Ectodermal cell (in vitro differentiated cells): Measurements from ENCODE around the gene SREK1.
"Not testable (repeated sequence)": the region's sequence is repeated elsewhere in the genome, so short reads cannot be mapped to it uniquely, and the experiment has no call there.

Experiments used
- H3K27ac ChIP-seq: 2 replicates; pipeline ENCODE4 v1.7.0; 2013; ENCODE audit warnings: mild to moderate bottlenecking, low read depth, low read length; ENCODE audit not compliant: insufficient read depth, poor library complexity, severe bottlenecking
- H3K27me3 ChIP-seq: 2 replicates; pipeline ENCODE4 v1.7.0; 2013; ENCODE audit warnings: mild to moderate bottlenecking, low read length; ENCODE audit not compliant: insufficient read depth, control insufficient read depth, poor library complexity, severe bottlenecking
- H3K36me3 ChIP-seq: one replicate; pipeline ENCODE4 v1.7.0; 2013; ENCODE audit warnings: low read length; ENCODE audit not compliant: control insufficient read depth, insufficient read depth
- H3K4me1 ChIP-seq: one replicate; pipeline ENCODE4 v1.7.0; 2013; ENCODE audit warnings: low read length; ENCODE audit not compliant: control insufficient read depth, insufficient read depth
- H3K4me3 ChIP-seq: 2 replicates; pipeline ENCODE4 v1.7.0; 2013; ENCODE audit warnings: low read depth, low read length, control low read depth; ENCODE audit not compliant: insufficient read depth
- H3K9me3 ChIP-seq: 2 replicates; pipeline ENCODE4 v1.7.0; 2013; ENCODE audit warnings: mild to moderate bottlenecking, low read length, moderate library complexity; ENCODE audit not compliant: control insufficient read depth
- WGBS, 2 experiments: methylation state at CpG; one replicate each; pipeline ENCODE4 v1.1.7; 2013; ENCODE audit warnings: missing lambda C conversion rate in 2 of 2; 5-methylcytosine and 5-hydroxymethylcytosine counted together

Gene SREK1

DNA sequence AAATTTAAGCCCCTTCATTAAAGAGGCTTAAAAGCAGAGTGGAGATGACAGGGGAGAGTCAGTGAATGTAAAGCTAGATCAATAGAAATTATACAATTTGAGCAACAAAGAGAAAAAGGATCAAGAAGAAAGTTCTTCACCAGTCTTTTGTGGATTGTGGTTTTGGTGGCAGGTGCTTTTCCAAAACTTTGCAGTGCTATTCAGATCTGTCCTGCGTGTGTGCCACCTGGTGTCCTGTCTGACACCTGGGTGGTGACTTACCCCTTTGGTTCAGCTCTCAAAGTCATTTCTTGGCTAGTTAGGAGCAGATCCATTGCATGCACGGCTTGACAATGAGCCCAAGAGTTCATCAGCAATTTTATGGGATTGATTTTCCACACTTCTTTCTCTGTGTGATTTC, 69.4 kb downstream of the SREK1 start:
- Histone ChIP-seq H3K4me1 (no peaks in the 10 kb centered on the region), H3K27ac (no peak overlapping the region), H3K4me3 (no peak overlapping the region), H3K9me3 (no peaks in the 10 kb centered on the region), H3K36me3 (no peaks in the 10 kb centered on the region), H3K27me3 (no peaks in the 10 kb centered on the region)
- WGBS, 2 experiments = 83 to 85% methylated on average over 2 of the region's 2 CpGs

- Histone ChIP-seq H3K9me3 (no peaks in the 10 kb centered on the region), H3K36me3 (no peaks in the 10 kb centered on the region), H3K27ac (no peak overlapping the region), H3K4me1 (no peaks in the 10 kb centered on the region), H3K4me3 (no peak overlapping the region), H3K27me3 (no peaks in the 10 kb centered on the region)
- 73 to 86% methylated on average over 5 of the region's 5 CpGs for WGBS, 2 experiments
Measured at GRCh38 chr5:66222455-66222854, 78.4 kb downstream of the SREK1 start.

- not testable (repeated sequence) for H3K27ac ChIP-seq, H3K9me3 ChIP-seq, H3K4me3 ChIP-seq, H3K4me1 ChIP-seq, H3K36me3 ChIP-seq, H3K27me3 ChIP-seq
- 95 to 97% methylated on average over 4 of the region's 4 CpGs for WGBS, 2 experiments
Measured at GRCh38 chr5:66222896-66223295, 78.8 kb downstream of the SREK1 start.

GRCh38 chr5:66223637-66224036, 79.5 kb downstream of the SREK1 start:
- Histone ChIP-seq H3K4me1 (no peaks in the 10 kb centered on the region), H3K27ac (no peak overlapping the region), H3K27me3 (no peaks in the 10 kb centered on the region), H3K36me3 (no peaks in the 10 kb centered on the region), H3K9me3 (no peaks in the 10 kb centered on the region), H3K4me3 (no peak overlapping the region)
- WGBS, 2 experiments = 49 to 64% methylated on average over 2 to 3 of the region's 4 CpGs

DNA sequence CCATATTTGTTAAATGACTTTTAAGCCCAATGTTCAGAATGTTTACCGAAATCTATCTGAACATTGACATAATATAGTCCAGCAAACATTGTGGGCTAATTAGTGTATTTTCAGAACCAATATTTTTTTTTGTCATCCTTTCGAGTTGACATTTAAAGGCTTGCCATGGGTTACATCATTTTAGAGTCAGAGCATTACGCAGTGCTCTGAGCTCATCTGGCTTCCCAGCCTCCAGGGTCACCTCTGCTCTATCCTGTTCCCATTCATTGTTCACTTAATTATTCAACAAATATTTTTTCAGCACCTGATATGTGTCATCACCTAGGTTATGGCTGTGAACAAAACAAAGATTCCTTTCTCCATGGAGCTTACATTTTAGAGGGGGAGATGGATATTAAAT, 80.2 kb downstream of the SREK1 start:
- H3K4me1 ChIP-seq = no peaks in the 10 kb centered on the region
- 93 to 98% methylated on average over 3 of the region's 3 CpGs for WGBS, 2 experiments
- no peaks in the 10 kb centered on the region for H3K27me3 ChIP-seq
- H3K9me3 ChIP-seq = no peaks in the 10 kb centered on the region
- H3K27ac ChIP-seq = no peak overlapping the region
- H3K4me3 ChIP-seq = no peak overlapping the region
- no peaks in the 10 kb centered on the region for H3K36me3 ChIP-seq

- H3K9me3 ChIP-seq = no peaks in the 10 kb centered on the region
- H3K36me3 ChIP-seq = no peaks in the 10 kb centered on the region
- no peaks in the 10 kb centered on the region for H3K4me1 ChIP-seq
- no peak overlapping the region for H3K4me3 ChIP-seq
- 92 to 94% methylated on average over 8 of the region's 8 CpGs for WGBS, 2 experiments
- no peak overlapping the region for H3K27ac ChIP-seq
- no peaks in the 10 kb centered on the region for H3K27me3 ChIP-seq
Measured at GRCh38 chr5:66224773-66225553, 80.9 kb downstream of the SREK1 start.

DNA sequence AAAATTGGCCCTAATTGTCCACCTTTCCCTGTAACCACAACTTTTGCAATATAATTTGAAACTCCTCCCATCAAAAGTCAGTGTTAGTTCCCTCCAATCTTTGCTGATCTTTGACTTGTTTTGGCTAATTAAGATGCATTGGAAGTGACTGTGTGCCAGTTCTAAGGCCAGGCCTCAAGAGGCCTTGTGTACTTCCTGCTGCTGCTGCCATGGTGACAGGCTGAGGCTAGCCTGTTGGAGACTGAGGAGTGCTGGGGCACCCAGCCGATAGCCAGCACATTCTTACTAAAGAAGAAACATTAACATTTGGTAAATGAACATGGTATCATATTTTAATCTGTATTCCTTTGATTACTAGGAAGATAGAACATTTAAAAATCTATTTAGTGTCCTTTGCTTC, 86.5 kb downstream of the SREK1 start:
- 56% methylated on average over 1 of the region's 1 CpG; no CpG with 5 or more reads in 1 of the 2 experiments for WGBS, 2 experiments
- Histone ChIP-seq H3K4me3 (no peak overlapping the region), H3K27me3 (no peaks in the 10 kb centered on the region), H3K27ac (no peak overlapping the region), H3K4me1 (no peaks in the 10 kb centered on the region), H3K36me3 (no peaks in the 10 kb centered on the region), H3K9me3 (no peaks in the 10 kb centered on the region)

DNA sequence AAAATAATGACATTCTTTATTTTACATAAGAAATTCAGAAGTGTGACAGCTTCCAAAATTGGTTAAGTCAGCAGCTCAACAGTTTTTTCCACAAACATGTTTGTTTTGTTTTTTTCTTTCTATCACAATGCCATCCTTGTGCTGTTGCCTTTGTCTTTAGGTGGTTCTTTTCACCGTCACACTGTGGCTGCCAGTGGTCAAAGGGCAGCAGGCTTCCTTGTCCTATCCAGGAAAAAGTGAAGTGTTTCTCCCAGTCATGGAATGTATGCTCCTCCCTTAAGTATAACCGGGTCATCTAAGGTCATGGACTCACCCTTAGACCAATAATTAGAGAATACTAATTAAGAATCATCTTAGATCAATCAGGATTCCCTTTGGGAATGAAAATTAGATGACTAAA, 87.4 kb downstream of the SREK1 start:
- Histone ChIP-seq H3K36me3 (no peaks in the 10 kb centered on the region), H3K27ac (no peak overlapping the region), H3K4me3 (no peak overlapping the region), H3K9me3 (no peaks in the 10 kb centered on the region), H3K4me1 (no peaks in the 10 kb centered on the region), H3K27me3 (no peaks in the 10 kb centered on the region)
- 62 to 64% methylated on average over 1 to 2 of the region's 2 CpGs for WGBS, 2 experiments

- no peak overlapping the region for H3K27ac ChIP-seq
- WGBS, 2 experiments = 97 to 98% methylated on average over 5 to 6 of the region's 6 CpGs
Measured at GRCh38 chr5:66232275-66232674, 88.2 kb downstream of the SREK1 start.

GRCh38 chr5:66232706-66233445, 88.8 kb downstream of the SREK1 start:
- whole genome bisulfite sequencing, 2 experiments = 66 to 68% methylated on average over 12 of the region's 12 CpGs
- no peaks in the 10 kb centered on the region for H3K27me3 ChIP-seq
- H3K27ac ChIP-seq = no peak overlapping the region
- no peaks in the 10 kb centered on the region for H3K9me3 ChIP-seq
- no peaks in the 10 kb centered on the region for H3K36me3 ChIP-seq
- no peaks in the 10 kb centered on the region for H3K4me1 ChIP-seq
- no peak overlapping the region for H3K4me3 ChIP-seq

More at GRCh38 chr5:66232275-66232674, 88.2 kb downstream of the SREK1 start:
- H3K27me3 ChIP-seq = no peaks in the 10 kb centered on the region
- no peaks in the 10 kb centered on the region for H3K36me3 ChIP-seq
- H3K9me3 ChIP-seq = no peaks in the 10 kb centered on the region
- H3K4me1 ChIP-seq = no peaks in the 10 kb centered on the region
- H3K4me3 ChIP-seq = no peak overlapping the region
